Measurements from ENCODE around the gene FER1L5. TPM values are rescaled to one million over a fixed set of nuclear protein-coding genes. Genes with fewer than 3 reads are reported as not detected.

FER1L5 gene
- total RNA-seq, 1 experiment from 2014 or later = 1.2 TPM

DNA sequence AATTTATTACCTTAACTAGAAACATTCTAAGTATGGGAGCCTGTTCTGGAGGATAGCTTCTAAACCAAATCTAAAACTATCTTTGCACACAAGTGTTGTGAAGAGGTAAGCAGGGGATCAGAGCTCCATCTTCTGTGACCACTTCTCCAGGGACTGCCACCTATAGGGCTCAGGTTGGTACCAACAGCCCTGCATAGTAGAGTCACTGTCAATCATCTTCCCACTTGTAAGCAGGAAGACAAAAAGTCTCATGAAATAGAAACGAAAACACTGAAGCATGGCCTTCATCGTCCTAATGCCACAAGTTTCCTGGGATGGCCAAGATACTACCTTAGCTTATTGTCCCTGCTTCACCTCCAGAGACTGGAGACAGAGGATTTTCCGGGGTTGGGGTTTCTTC is 48.3 kb upstream of the FER1L5 start:
- TF ChIP-seq CTCF (conservative IDR thresholded peaks at IDR 0.05) = no peak
- H3K36me3 Mint-ChIP-seq (ENCODE audit: insufficient read depth in 1 of 3, low read depth in 3 of 3) = peaks cover 32 to 62% (median 60%) of the 10 kb centered on the region in 3 experiments
- Histone ChIP-seq H3K56ac (ENCODE audit: insufficient read length, low read depth, low read length) (no peak overlapping the region), H4K5ac (ENCODE audit: insufficient read length, low read depth, low read length) (no peak overlapping the region), H3K4me1 (ENCODE audit: insufficient read depth, low read length) (no peaks in the 10 kb centered on the region), H3K18ac (ENCODE audit: insufficient read length, low read depth, low read length) (no peak overlapping the region), H2BK5ac (ENCODE audit: insufficient read length, low read length) (no peak overlapping the region), H2AFZ (ENCODE audit: low read length) (no peak overlapping the region), H3K9ac (ENCODE audit: extremely low read depth, insufficient read length, low read length) (no peak overlapping the region), H3K27ac (ENCODE audit: insufficient read length, low read depth, low read length) (no peak overlapping the region), H3K27me3 (ENCODE audit: insufficient read depth, low read length) (no peaks in the 10 kb centered on the region), H3K9me3 (ENCODE audit: control insufficient read depth, low read depth, low read length) (no peaks in the 10 kb centered on the region), H2BK12ac (ENCODE audit: insufficient read length, low read depth, low read length) (no peak overlapping the region), H2BK20ac (ENCODE audit: low read depth, low read length, poor library complexity, severe bottlenecking) (no peak overlapping the region), H3K23ac (ENCODE audit: insufficient read length, low read depth, low read length) (no peak overlapping the region), H4K20me1 (ENCODE audit: control insufficient read depth, insufficient read depth, insufficient read length) (peaks cover 2% of the 10 kb centered on the region), H4K91ac (ENCODE audit: insufficient read length, low read depth, low read length) (no peak overlapping the region), H3K4ac (ENCODE audit: low read depth, low read length) (no peak overlapping the region), H3K14ac (ENCODE audit: insufficient read depth, low read length) (no peak overlapping the region), H3K4me2 (ENCODE audit: insufficient read depth, insufficient read length, low read length) (no peak overlapping the region), H3K79me1 (ENCODE audit: insufficient read depth, low read depth, low read length, poor library complexity, severe bottlenecking) (no peaks in the 10 kb centered on the region), H4K8ac (replicated peaks; ENCODE audit: insufficient read length, low read depth, low read length) (no peak overlapping the region), H2BK120ac (ENCODE audit: low read depth, low read length, poor library complexity, severe bottlenecking) (no peak overlapping the region), H3T11ph (ENCODE audit: low read length) (no peak overlapping the region), H2AK5ac (ENCODE audit: insufficient read length, low read length) (no peak overlapping the region), H2BK15ac (ENCODE audit: low read depth, low read length) (no peak overlapping the region), H3K23me2 (ENCODE audit: insufficient read length, low read depth, low read length, poor library complexity, severe bottlenecking) (no peaks in the 10 kb centered on the region), H3K79me2 (ENCODE audit: insufficient read depth, low read length) (0 out of 2 replicates have a peak, but pooled peaks cover 1% of the 10 kb centered on the region)
- H3K27me3 Mint-ChIP-seq (ENCODE audit: low read depth) = no peaks in the 10 kb centered on the region
- DNase-seq = no peak
- no peak overlapping the region for H3K4me3 Mint-ChIP-seq
- no peak overlapping the region for H3K27ac Mint-ChIP-seq
- no peaks in the 10 kb centered on the region for H3K9me3 Mint-ChIP-seq
- WGBS (ENCODE audit: extremely low coverage, insufficient read length, low lambda C conversion rate) = no CpG with 5 or more reads among the region's 3 CpGs
- no peaks in the 10 kb centered on the region for H3K4me1 Mint-ChIP-seq
